H1 (cell line): Measurements from ENCODE around the gene DNAH8. TPM values are rescaled to one million over a fixed set of nuclear protein-coding genes. Genes with fewer than 3 reads are reported as not detected.

Source experiments
- CHD7 ChIP-seq: fragments of 300-600 bp; sonication (generic); IDR thresholded peaks from 2 replicates; pipeline ENCODE4 v1.7.1; 2012; ENCODE audit warnings: low read length, moderate library complexity, mild to moderate bottlenecking, inconsistent platforms; ENCODE audit not compliant: insufficient replicate concordance
- CREB1 ChIP-seq: IDR thresholded peaks from 2 replicates; pipeline ENCODE4 v1.6.1; 2012; ENCODE audit warnings: inconsistent platforms
- JUN ChIP-seq: IDR thresholded peaks from 2 replicates; pipeline ENCODE4 v1.6.1; 2011; ENCODE audit warnings: low read depth, mild to moderate bottlenecking, improper control_type of control experiment, low read length
- SP4 ChIP-seq: IDR thresholded peaks from 2 replicates; pipeline ENCODE4 v1.6.1; 2012; ENCODE audit warnings: low read length, inconsistent platforms
- SUZ12 ChIP-seq: fragments of 200-600 bp; sonication (generic); IDR thresholded peaks from 2 replicates; pipeline ENCODE4 v1.6.1; 2012; ENCODE audit warnings: mild to moderate bottlenecking, inconsistent platforms, low read length, moderate library complexity, mixed read lengths
- polyA plus RNA-seq, 7 experiments: library from polyadenylated mRNA; depleted of rRNA in 3 of 7; stranded (reverse) in 5 of 7; unstranded in 2 of 7; fragments of >200 nt in 5 of 7; fragments of 200-250 nt in 2 of 7; gene quantifications; 1 replicate in 5 of 7; 2 replicates in 1 of 7; 4 replicates in 1 of 7; pipeline versions ENCODE4 v1.2.1 to v1.2.3, GENCODE V29; 2011 to 2013; ENCODE audit warnings: missing spikeins in 2 of 7, mixed read lengths in 2 of 7
- total RNA-seq: library from RNA; stranded (reverse); fragmentation: NEBNext Ultra II Directional; extraction: Animal tissue kit (Norgen Biotek cat#: 25700); gene quantifications from 2 replicates; pipeline ENCODE4 v1.2.1, GENCODE V29; 2021

DNAH8 gene
- total and polyA plus RNA-seq, 2 of the 8 experiments (the other 6 are each of a cell fraction or from before 2014, with no cell fraction given), result under 0.01 TPM; not detected in 1

GRCh38 chr6:38976051-38976450 lies 260.9 kb downstream of the DNAH8 start (continued):
- no peak for TF ChIP-seq CHD7
- TF ChIP-seq SUZ12, result no peak
- TF ChIP-seq SP4, result no peak
- TF ChIP-seq JUN, result no peak
- TF ChIP-seq CREB1, result no peak
- TF ChIP-seq, all 59 proteins: peak for 0
